Astrocyte (in vitro differentiated cells and primary cell): ENCODE measurements around the gene ZBTB7A. TPM values are rescaled to one million over a fixed set of nuclear protein-coding genes. Genes with fewer than 3 reads are reported as not detected.

Experiments used
- DNase-seq: peaks from one replicate; pipeline ENCODE4 v3.0.0-alpha.2; 2010; ENCODE audit warnings: low read depth
- FAIRE-seq: peaks from 2 replicates; lab custom pipeline; 2011; peaks lifted over from hg19 to GRCh38; lab: Jason Lieb, UNC
- H2AFZ ChIP-seq: 2 replicates; pipeline ENCODE4 v1.6.0; 2012; ENCODE audit warnings: low read depth, low read length, inconsistent platforms
- H3K27ac ChIP-seq: 2 replicates; pipeline ENCODE4 v1.5.1; 2011; ENCODE audit warnings: low read depth, low read length, inconsistent platforms
- H3K27me3 ChIP-seq: 2 replicates; pipeline ENCODE4 v1.6.0; 2011; ENCODE audit warnings: low read length, inconsistent platforms; ENCODE audit not compliant: insufficient read depth
- H3K36me3 ChIP-seq: 2 replicates; pipeline ENCODE4 v1.5.1; 2011; ENCODE audit warnings: low read length, inconsistent platforms; ENCODE audit not compliant: insufficient read depth
- H3K4me1 ChIP-seq: 2 replicates; pipeline ENCODE4 v1.5.1; 2011; ENCODE audit warnings: low read length, inconsistent platforms; ENCODE audit not compliant: insufficient read depth
- H3K4me2 ChIP-seq: 2 replicates; pipeline ENCODE4 v1.6.0; 2012; ENCODE audit warnings: low read length, inconsistent platforms
- H3K4me3 ChIP-seq: 2 replicates; pipeline ENCODE4 v1.5.1; 2011; ENCODE audit warnings: low read depth, mild to moderate bottlenecking, low read length, inconsistent platforms; ENCODE audit not compliant: insufficient read depth
- H3K79me2 ChIP-seq: 2 replicates; pipeline ENCODE4 v1.6.0; 2012; ENCODE audit warnings: mild to moderate bottlenecking, low read length, inconsistent platforms; ENCODE audit not compliant: insufficient read depth
- H3K9ac ChIP-seq: 2 replicates; pipeline ENCODE4 v1.6.0; 2012; ENCODE audit warnings: mild to moderate bottlenecking, low read length, inconsistent platforms
- H3K9me3 ChIP-seq: 2 replicates; pipeline ENCODE4 v1.5.1; 2012; ENCODE audit warnings: low read depth, mild to moderate bottlenecking, low read length, inconsistent platforms; ENCODE audit not compliant: insufficient read depth
- H4K20me1 ChIP-seq: 2 replicates; pipeline ENCODE4 v1.6.0; 2012; ENCODE audit warnings: low read length, inconsistent platforms; ENCODE audit not compliant: insufficient read depth
- H3K27ac Mint-ChIP-seq: one replicate; pipeline ENCODE4 v1.8.0; 2021; ENCODE audit warnings: mild to moderate bottlenecking, mixed read lengths; ENCODE audit not compliant: unreplicated experiment
- H3K27me3 Mint-ChIP-seq: one replicate; pipeline ENCODE4 v1.8.0; 2021; ENCODE audit warnings: low read depth, mixed read lengths; ENCODE audit not compliant: unreplicated experiment
- H3K36me3 Mint-ChIP-seq: one replicate; pipeline ENCODE4 v1.8.0; 2021; ENCODE audit warnings: low read depth, mixed read lengths; ENCODE audit not compliant: unreplicated experiment
- H3K4me1 Mint-ChIP-seq: one replicate; pipeline ENCODE4 v1.8.0; 2021; ENCODE audit warnings: low read depth, mixed read lengths; ENCODE audit not compliant: unreplicated experiment
- H3K4me3 Mint-ChIP-seq: one replicate; pipeline ENCODE4 v1.8.0; 2021; ENCODE audit warnings: mild to moderate bottlenecking, moderate library complexity, mixed read lengths; ENCODE audit not compliant: unreplicated experiment
- H3K9me3 Mint-ChIP-seq: one replicate; pipeline ENCODE4 v1.8.0; 2021; ENCODE audit warnings: mild to moderate bottlenecking, mixed read lengths; ENCODE audit not compliant: unreplicated experiment
- EZH2 ChIP-seq: IDR thresholded peaks from 2 replicates; pipeline ENCODE4 v1.6.1; 2012; ENCODE audit warnings: mild to moderate bottlenecking, low read length, inconsistent platforms; ENCODE audit not compliant: insufficient read depth
- total RNA-seq: library from RNA; stranded (reverse); gene quantifications from 2 replicates; pipeline ENCODE4 v1.2.1, GENCODE V29; 2021
- TF ChIP-seq, protein P1 (sequence below): IDR thresholded peaks from 2 replicates; pipeline ENCODE4 v1.5.1; 2011; ENCODE audit warnings: low read depth, mild to moderate bottlenecking, inconsistent platforms, low read length, moderate library complexity; ENCODE audit not compliant: insufficient read depth

ZBTB7A gene
- total RNA-seq, 1 donor from 2014 or later, result 24.3 TPM

DNA sequence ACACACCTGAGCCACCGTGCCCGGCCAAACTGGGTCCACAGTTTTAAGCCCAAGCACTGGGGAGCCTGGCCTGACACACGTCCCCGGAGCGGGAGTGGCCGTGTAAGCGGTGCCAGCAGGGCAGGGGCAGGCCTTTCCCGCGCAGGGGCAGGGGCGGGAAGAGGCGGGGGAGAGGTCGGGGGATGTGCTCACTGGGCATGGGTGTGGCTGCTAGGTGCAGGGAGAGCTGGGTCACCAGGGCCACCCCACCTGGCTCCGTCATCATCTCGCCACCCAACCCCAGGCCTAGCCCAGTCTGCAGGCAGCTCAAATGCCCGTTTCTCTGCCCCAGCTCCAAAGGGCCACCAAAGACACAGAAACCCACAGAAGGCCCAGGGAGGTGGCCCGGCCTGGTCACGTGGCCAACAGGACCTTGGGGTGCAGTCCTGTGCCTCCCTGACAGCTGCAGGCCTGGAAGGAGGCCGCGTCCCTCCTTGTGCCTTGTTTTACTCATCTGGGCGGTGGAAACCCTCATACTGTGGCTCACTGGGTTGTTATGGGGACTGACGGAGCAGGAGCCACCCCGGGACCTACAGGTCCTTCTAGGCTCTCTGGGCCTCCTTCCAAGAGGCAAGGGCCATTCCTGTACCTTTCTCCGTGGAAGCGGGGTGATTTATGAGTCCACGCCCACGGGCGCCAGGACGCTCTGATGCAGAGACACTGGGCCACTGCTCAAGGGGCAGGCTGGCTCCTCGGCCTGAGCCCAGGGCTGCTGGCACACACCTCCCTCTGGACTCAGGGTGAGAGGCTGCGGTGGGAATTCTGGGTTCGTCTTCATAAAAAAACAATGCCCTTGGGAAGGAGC, 29.6 kb upstream of the ZBTB7A start:
- Histone ChIP-seq H2AFZ (no peak overlapping the region), H3K79me2 (no peaks in the 10 kb centered on the region), H3K27ac (no peak overlapping the region), H4K20me1 (no peaks in the 10 kb centered on the region), H3K9me3 (no peaks in the 10 kb centered on the region), H3K27me3 (no peaks in the 10 kb centered on the region), H3K4me3 (no peak overlapping the region), H3K4me2 (no peak overlapping the region), H3K36me3 (peaks cover 3% of the 10 kb centered on the region), H3K4me1 (no peaks in the 10 kb centered on the region), H3K9ac (no peak overlapping the region)
- no peak overlapping the region for H3K27ac Mint-ChIP-seq
- H3K27me3 Mint-ChIP-seq, result no peaks in the 10 kb centered on the region
- H3K4me1 Mint-ChIP-seq, result no peaks in the 10 kb centered on the region
- DNase-seq (no peak), FAIRE-seq (no peak)
- no peaks in the 10 kb centered on the region for H3K9me3 Mint-ChIP-seq
- peaks cover 10% of the 10 kb centered on the region for H3K36me3 Mint-ChIP-seq
- TF ChIP-seq, protein P1, sequence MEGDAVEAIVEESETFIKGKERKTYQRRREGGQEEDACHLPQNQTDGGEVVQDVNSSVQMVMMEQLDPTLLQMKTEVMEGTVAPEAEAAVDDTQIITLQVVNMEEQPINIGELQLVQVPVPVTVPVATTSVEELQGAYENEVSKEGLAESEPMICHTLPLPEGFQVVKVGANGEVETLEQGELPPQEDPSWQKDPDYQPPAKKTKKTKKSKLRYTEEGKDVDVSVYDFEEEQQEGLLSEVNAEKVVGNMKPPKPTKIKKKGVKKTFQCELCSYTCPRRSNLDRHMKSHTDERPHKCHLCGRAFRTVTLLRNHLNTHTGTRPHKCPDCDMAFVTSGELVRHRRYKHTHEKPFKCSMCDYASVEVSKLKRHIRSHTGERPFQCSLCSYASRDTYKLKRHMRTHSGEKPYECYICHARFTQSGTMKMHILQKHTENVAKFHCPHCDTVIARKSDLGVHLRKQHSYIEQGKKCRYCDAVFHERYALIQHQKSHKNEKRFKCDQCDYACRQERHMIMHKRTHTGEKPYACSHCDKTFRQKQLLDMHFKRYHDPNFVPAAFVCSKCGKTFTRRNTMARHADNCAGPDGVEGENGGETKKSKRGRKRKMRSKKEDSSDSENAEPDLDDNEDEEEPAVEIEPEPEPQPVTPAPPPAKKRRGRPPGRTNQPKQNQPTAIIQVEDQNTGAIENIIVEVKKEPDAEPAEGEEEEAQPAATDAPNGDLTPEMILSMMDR, result no peak
- TF ChIP-seq EZH2, result no peak
- H3K4me3 Mint-ChIP-seq, result no peak overlapping the region

DNA sequence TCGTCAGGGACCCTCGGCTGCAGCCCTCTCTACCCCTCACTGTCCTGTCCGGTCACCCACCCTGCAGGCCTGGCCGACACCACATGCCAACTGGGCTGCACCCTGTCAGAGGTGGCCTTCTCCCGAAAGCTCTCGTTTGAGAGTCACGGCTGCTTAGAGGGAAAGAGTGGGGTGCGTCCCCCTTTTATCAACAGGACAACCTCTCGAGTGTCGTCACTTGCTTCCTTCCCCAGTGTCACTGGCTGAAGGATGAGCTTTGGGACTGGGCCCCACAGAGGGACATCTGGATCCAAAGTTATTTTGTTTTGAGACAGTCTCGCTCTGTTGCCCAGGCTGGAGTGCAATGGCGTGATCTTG, 28.8 kb upstream of the ZBTB7A start:
- no peak overlapping the region for H3K27ac Mint-ChIP-seq
- H3K36me3 ChIP-seq, result peaks cover 3% of the 10 kb centered on the region
- no peak for FAIRE-seq

More for the DNA sequence above, 28.8 kb upstream of the ZBTB7A start:
- no peaks in the 10 kb centered on the region for H3K27me3 ChIP-seq
- no peak overlapping the region for H3K4me2 ChIP-seq
- DNase-seq, result no peak
- no peaks in the 10 kb centered on the region for H3K79me2 ChIP-seq
- no peak overlapping the region for H3K4me3 ChIP-seq
- no peaks in the 10 kb centered on the region for H3K9me3 ChIP-seq
- Mint-ChIP-seq H3K9me3 (no peaks in the 10 kb centered on the region), H3K27me3 (no peaks in the 10 kb centered on the region), H3K36me3 (peaks cover 10% of the 10 kb centered on the region), H3K4me1 (no peaks in the 10 kb centered on the region), H3K4me3 (no peak overlapping the region)
- no peak overlapping the region for H3K27ac ChIP-seq
- H3K4me1 ChIP-seq, result no peaks in the 10 kb centered on the region
- no peaks in the 10 kb centered on the region for H4K20me1 ChIP-seq
- no peak for TF ChIP-seq EZH2
- TF ChIP-seq, protein P1, result no peak
- H2AFZ ChIP-seq, result no peak overlapping the region
- no peak overlapping the region for H3K9ac ChIP-seq
